Measurements from ENCODE around the gene EFNB3. TPM values are rescaled to one million over a fixed set of nuclear protein-coding genes. Genes with fewer than 3 reads are reported as not detected.

EFNB3 gene
- total RNA-seq, 4 donors from 2014 or later: 6.2 to 9.2 (median 9.0) TPM

GRCh38 chr17:7702776-7703175 is 2.2 kb upstream of the EFNB3 start:
- DNase-seq (ENCODE audit: low spot score in 2 of 2): no peak
- WGBS: 80% methylated on average over 1 of the region's 13 CpGs
- Histone ChIP-seq H3K9me3 (no peaks in the 10 kb centered on the region), H3K27ac (no peak overlapping the region), H3K27me3 (peaks cover 32% of the 10 kb centered on the region), H3K36me3 (peaks cover 24% of the 10 kb centered on the region), H3K4me3 (no peak overlapping the region), H3K4me1 (peaks cover 20% of the 10 kb centered on the region)
- TF ChIP-seq EP300 (IDR thresholded peaks at IDR 0.05): no peak
- TF ChIP-seq POLR2A (IDR thresholded peaks at IDR 0.05): no peak
- no peak for TF ChIP-seq POLR2AphosphoS5 (IDR thresholded peaks at IDR 0.05)
- no peak for TF ChIP-seq CTCF (IDR thresholded peaks at IDR 0.05)

GRCh38 chr17:7703584-7704479 is 1.2 kb upstream of the EFNB3 start:
- Histone ChIP-seq H3K4me1 (peaks cover 20% of the 10 kb centered on the region), H3K27ac (no peak overlapping the region), H3K27me3 (peaks cover 35% of the 10 kb centered on the region), H3K9me3 (no peaks in the 10 kb centered on the region), H3K36me3 (peaks cover 24% of the 10 kb centered on the region), H3K4me3 (peak overlapping the region; percentile 58)
- no peak for TF ChIP-seq CTCF (IDR thresholded peaks at IDR 0.05)
- no peak for TF ChIP-seq POLR2AphosphoS5 (IDR thresholded peaks at IDR 0.05)
- no peak for TF ChIP-seq POLR2A (IDR thresholded peaks at IDR 0.05)
- TF ChIP-seq EP300 (IDR thresholded peaks at IDR 0.05): no peak
- WGBS: 19% methylated on average over 19 of the region's 24 CpGs
- peak in 1 of 2 donors; percentile 63 for DNase-seq (ENCODE audit: low spot score in 2 of 2)

GRCh38 chr17:7705269-7706255 is 560 bp downstream of the EFNB3 start:
- H3K9me3 ChIP-seq: no peaks in the 10 kb centered on the region
- peaks cover 20% of the 10 kb centered on the region for H3K4me1 ChIP-seq
- TF ChIP-seq POLR2AphosphoS5 (IDR thresholded peaks at IDR 0.05): no peak
- TF ChIP-seq EP300 (IDR thresholded peaks at IDR 0.05): no peak
- TF ChIP-seq CTCF (IDR thresholded peaks at IDR 0.05): no peak
- TF ChIP-seq POLR2A (IDR thresholded peaks at IDR 0.05): no peak
- DNase-seq (ENCODE audit: low spot score in 2 of 2): no peak
- H3K27me3 ChIP-seq: peaks cover 35% of the 10 kb centered on the region
- peaks cover 24% of the 10 kb centered on the region for H3K36me3 ChIP-seq
- H3K4me3 ChIP-seq: peak overlapping the region; percentile 58
- WGBS: 4% methylated on average over 18 of the region's 50 CpGs
- no peak overlapping the region for H3K27ac ChIP-seq

- Histone ChIP-seq H3K27me3 (peaks cover 43% of the 10 kb centered on the region), H3K36me3 (peaks cover 11% of the 10 kb centered on the region), H3K9me3 (no peaks in the 10 kb centered on the region), H3K4me3 (no peak overlapping the region), H3K4me1 (peaks cover 20% of the 10 kb centered on the region), H3K27ac (no peak overlapping the region)
- WGBS: 91% methylated on average over 3 of the region's 3 CpGs
- TF ChIP-seq EP300 (IDR thresholded peaks at IDR 0.05) (no peak), POLR2A (IDR thresholded peaks at IDR 0.05) (no peak)
- DNase-seq (ENCODE audit: low spot score in 2 of 2): no peak
Observed at GRCh38 chr17:7706631-7707354, 1.8 kb downstream of the EFNB3 start.

GRCh38 chr17:7707446-7707845 is 2.4 kb downstream of the EFNB3 start:
- Histone ChIP-seq H3K4me1 (peaks cover 20% of the 10 kb centered on the region), H3K9me3 (no peaks in the 10 kb centered on the region), H3K4me3 (no peak overlapping the region), H3K27ac (no peak overlapping the region), H3K36me3 (peaks cover 5% of the 10 kb centered on the region), H3K27me3 (peaks cover 49% of the 10 kb centered on the region)
- WGBS: 83% methylated on average over 6 of the region's 9 CpGs
- TF ChIP-seq POLR2AphosphoS5 (IDR thresholded peaks at IDR 0.05) (no peak), POLR2A (IDR thresholded peaks at IDR 0.05) (no peak), CTCF (IDR thresholded peaks at IDR 0.05) (no peak), EP300 (IDR thresholded peaks at IDR 0.05) (no peak)
- no peak for DNase-seq (ENCODE audit: low spot score in 2 of 2)

Data from suprapubic skin (tissue), 4 donors.